Fibroblast of pulmonary artery (primary cell): ENCODE results near the gene RPGRIP1.
"Not testable (repeated sequence)": the region's sequence is repeated elsewhere in the genome, so short reads cannot be mapped to it uniquely, and the experiment has no call there.

ENCODE experiments used
- DNase-seq: peaks from one replicate; pipeline ENCODE4 v3.0.0-alpha.2; 2010; ENCODE audit warnings: low read depth
- H3K4me3 ChIP-seq: replicated peaks from 2 replicates; pipeline ENCODE4 v1.5.1; 2011; ENCODE audit warnings: low read depth, mild to moderate bottlenecking, control low read depth, low read length, moderate library complexity
- CTCF ChIP-seq: IDR thresholded peaks from 2 replicates; pipeline ENCODE4 v1.5.1; 2011; ENCODE audit warnings: mild to moderate bottlenecking, control low read depth, low read length, inconsistent platforms; ENCODE audit errors: missing control alignments

RPGRIP1 gene

GRCh38 chr14:21252149-21252548, 27.7 kb upstream of the RPGRIP1 start:
- TF ChIP-seq CTCF, result no peak
- no peak overlapping the region for H3K4me3 ChIP-seq
- DNase-seq, result no peak

GRCh38 chr14:21255385-21256101, 24.3 kb upstream of the RPGRIP1 start:
- DNase-seq, result no peak
- no peak overlapping the region for H3K4me3 ChIP-seq
- no peak for TF ChIP-seq CTCF

GRCh38 chr14:21256102-21256447, 23.8 kb upstream of the RPGRIP1 start:
- H3K4me3 ChIP-seq, DNase-seq: not testable (repeated sequence)

GRCh38 chr14:21256539-21257393, 23.1 kb upstream of the RPGRIP1 start:
- H3K4me3 ChIP-seq, result no peak overlapping the region
- no peak for TF ChIP-seq CTCF
- no peak for DNase-seq

GRCh38 chr14:21257394-21257909, 22.4 kb upstream of the RPGRIP1 start:
- DNase-seq, result no peak
- TF ChIP-seq CTCF, result no peak
- no peak overlapping the region for H3K4me3 ChIP-seq

- no peak for TF ChIP-seq CTCF
- no peak for DNase-seq
Observed at GRCh38 chr14:21258005-21258888, 21.6 kb upstream of the RPGRIP1 start.

More at GRCh38 chr14:21258005-21258888, 21.6 kb upstream of the RPGRIP1 start:
- H3K4me3 ChIP-seq, result no peak overlapping the region
